HG03571 (cell line): ENCODE measurements around the gene CRIM1.

Experiments
- ATAC-seq: cut with Tn5 transposase; IDR thresholded peaks from one replicate; pipeline ENCODE4 v1.9.1; 2021; ENCODE audit not compliant: unreplicated experiment

CRIM1 gene

DNA sequence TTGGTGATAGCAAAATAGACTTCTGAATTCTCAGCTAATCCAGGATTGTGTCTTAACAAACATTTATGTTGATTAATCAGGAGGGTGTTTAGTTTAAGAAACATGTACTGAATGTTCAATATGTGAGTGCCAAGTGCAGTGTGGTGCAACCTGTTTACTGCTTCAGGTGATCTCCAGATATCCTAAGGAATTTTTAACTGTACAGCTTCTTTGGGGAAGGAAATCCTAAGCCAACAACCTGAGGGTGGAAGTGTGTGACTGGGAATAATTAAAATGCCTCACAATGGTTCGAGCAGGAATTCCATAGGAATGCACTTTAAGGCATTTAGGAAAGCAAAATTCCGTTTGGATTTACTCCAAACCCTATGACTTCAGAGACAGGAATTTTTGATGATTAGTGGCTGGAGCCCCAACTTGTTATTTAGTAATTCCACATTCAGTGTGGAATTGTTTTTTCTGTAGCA, 16.4 kb downstream of the CRIM1 start:
- no peak for ATAC-seq

DNA sequence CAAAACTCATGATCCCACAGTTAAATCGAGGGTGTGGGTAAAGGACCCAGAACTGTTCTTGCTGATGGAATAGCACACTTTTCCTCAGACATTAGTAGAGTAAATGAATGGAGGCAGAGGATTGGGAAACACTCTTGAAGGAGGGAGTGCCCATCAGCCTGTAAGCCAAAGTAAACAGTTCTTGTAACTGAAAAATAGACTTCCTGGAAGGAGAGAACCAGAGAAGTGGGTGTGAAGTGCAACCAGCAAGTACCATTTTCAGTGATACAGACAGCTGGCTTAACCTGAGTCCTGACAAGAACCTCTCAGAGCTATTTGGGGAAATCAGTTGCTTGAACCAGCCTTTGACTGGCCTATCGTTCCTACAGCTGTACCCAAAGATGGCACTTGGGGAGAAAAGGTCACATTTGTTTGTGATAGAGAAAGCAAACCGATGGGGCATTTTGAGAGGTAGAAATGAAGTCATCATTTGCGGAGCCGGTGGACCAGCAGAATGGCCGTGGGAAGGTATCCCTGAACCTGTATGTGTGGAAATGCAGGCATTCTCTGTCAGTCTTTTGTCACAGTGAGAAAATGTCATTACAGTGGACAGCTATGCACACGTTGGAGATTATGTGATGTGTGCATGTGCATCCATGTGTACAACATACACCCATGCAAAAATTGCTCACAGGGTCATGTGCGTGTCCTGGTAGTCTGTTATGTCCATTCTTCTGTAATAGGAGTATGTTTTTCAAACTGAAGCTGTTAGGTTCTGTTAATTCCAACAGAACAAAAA, 17.8 kb downstream of the CRIM1 start:
- ATAC-seq: no peak

DNA sequence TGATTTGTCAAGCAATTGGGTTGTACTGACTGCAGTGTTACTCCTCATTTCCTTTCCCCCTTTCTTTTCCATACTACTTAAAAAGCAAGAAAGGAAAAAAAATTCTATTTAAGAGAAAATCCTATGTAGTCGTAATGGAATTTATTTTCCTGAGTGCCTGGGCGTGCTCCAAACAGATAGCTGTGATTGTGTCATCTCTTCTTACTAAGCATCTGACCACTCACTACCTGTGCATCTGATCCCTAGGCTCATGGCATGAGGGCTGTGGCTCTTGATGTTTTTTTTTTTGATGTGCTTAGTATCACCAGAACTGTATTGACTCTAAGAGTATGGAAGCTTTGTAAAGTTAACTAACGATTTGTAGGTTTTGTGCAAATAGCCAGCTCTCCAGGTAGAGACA, 19.0 kb downstream of the CRIM1 start:
- no peak for ATAC-seq

DNA sequence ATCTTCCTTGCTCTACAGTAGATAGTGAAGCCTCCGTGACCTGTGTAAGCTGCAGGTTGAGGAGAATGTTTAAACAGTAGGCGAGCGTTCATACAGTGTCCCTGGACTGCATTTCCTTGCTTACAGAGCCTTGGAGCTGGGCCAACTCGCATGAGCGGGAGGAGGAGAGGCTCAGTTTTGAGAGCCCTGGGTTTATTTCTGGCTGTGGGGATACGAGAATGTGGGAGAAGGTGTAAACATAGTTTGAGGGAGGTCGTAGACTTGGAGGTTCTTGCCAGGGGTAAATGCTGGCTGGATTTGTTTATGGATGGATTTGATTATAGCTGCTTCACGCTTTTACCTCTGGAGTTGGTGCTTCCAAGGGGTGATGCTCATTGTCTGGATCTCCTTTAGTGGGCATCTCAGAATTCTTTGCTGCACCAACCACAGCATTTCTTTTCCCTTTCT, 20.8 kb downstream of the CRIM1 start:
- ATAC-seq: no peak

DNA sequence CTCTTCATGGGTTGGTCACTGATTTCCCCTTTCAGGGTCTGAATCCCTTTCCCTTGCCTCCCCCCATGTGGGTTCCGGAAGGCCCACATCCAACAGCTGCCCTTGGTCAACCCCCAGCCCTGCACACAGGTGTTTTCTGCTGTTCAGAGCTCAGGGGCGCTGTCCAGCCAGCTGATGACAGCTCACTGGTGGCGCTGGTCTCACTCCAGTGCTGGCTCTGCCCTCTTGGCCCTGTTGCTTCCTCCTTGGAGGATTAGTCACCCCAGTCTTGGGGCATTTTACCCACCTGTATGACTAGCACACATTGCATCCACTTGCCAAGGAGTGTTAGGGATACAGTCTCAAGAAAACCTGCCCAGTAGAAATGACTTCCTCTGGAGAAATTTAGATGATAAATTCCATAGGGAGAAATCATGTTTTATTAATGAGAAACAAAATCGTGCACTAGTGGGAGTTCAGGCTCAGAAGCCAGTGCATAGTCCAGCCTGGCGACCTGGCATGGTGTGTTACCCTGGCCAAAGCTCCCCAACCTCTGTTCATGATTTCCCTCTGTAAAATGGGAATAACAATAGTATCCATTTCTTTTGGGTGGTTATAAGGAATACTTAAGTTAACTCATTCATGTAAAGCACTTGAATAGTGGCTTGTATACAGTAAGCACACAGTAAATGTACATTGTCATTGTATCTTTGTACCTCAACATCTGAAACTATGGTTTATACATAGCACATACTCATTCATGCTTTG, 21.6 kb downstream of the CRIM1 start:
- ATAC-seq: no peak

DNA sequence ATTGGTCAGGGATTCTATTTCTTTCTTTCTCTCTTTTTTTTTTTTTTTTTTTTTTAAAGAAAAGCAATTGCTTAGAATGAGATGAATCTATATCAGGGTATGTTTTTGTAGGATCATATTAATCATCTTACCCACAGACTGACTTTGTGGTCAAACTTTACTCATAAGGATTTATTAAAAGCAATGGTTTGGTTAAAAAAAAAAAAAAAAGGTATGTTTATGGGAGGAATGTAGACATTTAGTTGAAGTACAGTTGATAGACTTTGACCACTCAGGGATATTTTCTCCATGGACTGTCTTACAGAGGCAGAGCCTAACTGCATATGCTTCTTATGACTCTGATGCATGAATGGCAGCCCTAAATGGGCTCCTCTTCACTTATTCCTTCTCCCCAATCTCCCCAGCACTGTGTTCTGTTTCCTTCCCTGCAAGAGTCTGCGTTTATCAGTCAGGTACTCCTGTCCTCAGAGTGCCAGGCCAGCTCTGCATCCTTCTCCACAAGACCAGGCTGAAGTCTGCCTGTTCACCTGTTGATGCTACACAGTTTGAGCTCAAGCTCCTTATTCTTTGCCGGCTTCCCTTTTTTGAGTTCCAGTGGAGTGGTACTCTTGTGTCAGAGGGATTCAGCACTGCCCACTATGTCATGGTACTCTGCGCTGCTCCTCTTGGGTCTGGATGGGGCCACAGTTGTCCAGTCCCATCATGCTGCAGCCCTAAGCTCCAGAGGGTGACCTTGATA, 24.3 kb downstream of the CRIM1 start:
- no peak for ATAC-seq

DNA sequence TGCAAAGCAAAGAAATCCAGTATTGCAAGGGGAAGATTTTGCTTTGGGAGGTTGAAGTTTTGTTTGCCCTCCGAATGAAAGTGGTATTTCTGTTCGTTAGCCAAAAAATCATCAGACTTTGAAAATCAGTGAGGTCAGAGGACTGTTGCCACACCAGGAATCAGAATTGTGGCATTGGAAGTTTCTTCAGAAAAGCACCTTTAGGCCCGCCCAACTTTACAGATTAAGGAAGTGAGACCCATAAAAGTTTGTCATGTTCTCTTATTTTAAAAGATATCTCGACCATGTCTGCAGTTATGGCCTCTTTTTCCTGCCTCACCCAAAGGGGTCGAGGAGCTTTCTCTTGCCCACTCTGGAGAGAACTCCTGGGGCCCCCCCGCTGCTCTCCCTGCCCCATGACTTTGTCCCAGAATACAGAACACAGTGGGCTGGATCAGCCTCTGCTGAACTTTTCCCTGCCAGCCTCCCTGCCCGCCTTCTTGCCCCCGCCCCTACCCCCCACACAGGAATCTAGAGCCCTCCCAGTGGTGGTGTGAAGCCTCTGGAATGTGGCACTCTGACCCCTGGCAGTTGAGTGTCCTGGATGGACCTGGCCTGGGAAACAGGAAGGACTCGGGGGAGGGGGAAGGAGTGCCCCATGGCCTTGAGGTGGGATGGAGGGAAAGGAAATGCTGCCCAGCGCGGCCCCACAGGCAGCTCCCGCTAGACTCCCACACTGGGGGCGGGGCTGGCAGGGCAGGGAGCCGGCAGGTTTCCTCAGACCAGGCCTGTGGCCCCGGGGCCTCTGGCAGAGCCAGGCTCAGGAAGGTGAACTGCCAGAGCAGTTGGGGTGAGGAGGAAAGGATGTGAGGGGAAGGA, 25.3 kb downstream of the CRIM1 start:
- no peak for ATAC-seq

DNA sequence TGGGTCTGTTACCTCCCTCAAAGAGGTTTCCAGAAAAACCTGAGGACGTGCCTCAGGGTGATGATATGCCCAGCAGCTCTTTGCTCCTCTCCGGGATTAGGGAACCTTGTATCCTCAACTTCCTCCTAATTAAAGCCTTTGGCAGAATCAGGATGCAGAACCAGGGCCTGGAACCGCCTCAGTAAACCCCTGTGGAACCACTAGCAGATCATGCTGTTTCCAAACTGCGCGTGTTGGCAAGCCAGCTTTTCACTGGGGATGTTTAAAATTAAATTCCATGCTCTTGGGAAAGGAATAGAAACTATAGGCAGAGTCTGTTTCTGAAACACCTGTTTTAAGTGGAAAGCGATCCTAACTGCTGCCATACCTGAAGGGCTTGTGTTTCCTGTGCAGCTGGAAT, 26.4 kb downstream of the CRIM1 start:
- no peak for ATAC-seq

DNA sequence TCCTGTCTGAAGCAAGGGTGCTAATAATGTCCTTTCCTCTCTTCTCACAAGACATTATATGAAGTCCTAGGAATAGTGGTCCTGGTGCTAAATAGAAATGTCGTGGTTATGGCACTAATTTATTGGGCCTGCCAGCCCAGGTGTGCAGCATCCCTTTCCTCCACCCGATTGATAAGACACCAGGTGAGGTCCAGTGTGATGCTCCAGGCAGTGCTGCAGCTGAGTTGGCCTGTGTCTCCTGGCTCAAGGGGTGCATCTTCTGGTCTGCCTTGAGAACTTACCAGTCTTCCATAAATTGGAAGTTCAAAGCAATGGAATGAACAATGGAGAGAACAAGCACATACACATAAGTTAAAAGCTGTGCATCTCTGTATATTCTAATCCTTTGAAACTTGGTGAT, 26.9 kb downstream of the CRIM1 start:
- ATAC-seq: no peak

DNA sequence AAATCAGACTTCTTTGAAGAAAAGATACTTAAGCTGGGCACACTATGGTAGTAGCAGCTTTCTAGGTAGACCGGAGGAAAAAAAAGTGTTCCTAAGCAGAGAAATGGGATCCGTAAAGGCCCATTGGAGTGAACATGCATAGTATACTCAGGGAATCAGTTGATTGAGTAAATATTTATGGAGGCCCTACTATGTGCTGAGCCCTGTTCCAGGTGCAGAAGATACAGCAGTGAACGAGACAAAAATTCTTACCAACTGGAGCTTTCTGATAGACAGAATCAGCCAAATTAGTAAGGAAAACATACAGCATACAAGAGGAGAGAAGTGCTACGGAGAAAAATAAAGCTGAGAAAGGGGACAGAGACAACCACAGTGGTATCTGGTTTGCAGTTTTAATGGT, 28.1 kb downstream of the CRIM1 start:
- ATAC-seq: no peak

DNA sequence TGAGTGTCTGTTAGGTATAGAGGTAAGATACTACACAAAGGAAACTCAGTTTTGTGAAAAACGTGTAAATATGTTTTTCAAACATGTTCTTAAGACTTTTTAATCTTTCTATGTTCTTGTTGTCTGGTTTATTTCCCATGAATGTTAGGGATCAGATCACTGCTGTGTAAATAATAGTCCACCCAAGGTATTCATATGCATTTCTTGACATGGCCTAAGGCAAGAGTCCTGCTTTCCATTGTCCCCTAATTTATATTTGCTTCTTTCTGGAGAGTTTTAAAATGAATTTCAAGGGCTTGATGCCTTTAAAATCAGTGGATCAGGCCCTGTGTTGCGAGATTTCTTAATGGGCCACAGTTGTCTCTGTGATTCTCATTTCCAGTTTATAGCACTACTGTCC, 28.9 kb downstream of the CRIM1 start:
- ATAC-seq: no peak

DNA sequence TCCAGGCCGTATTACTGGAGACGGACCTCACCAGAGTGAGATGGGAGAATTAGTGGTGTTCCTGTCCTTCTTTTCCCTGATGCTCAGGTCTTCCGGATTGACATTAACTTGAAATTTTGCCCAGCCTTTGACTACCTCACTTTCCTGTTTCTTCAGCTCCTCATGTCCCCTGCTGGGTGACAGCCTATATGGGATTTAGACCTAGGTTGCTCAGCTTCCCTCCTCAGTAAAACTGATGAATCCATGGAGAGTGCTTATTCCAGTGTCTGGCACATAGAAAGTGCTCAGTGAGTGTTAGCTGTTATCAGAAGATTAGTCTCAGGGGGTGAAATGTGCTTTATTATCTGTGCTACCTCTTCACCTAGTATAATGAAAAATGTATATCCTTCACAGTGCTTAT, 30.0 kb downstream of the CRIM1 start:
- no peak for ATAC-seq

DNA sequence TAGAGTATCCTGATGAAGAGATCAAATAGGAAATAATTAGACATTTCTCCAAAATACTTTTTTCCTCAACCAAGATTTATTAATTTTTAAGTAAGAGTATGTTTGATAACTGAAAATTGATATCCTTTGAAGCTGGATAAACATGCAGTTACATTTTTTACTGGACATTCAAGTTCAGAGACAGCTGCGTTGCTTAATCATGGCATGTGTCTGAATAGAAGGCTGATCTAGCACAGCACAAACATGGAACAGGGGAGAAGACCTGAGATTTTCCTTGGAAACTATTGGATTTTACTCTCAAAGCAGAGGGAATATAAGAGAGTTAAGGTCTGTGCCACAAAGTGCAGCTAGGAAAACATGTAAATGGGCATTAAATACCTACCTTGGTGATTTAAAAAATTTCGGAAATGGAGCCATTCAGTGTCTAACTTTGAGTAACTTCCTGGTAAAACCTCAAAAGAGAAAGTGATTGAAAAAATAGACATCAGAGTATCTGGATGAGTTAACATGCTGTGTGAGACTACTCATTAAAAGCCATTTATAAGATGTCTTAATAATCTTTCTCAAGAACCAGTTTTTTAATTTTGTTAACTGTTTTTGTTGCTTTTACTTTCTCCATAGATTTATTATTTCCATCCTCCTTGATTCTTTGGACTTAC, 31.8 kb downstream of the CRIM1 start:
- ATAC-seq: no peak

DNA sequence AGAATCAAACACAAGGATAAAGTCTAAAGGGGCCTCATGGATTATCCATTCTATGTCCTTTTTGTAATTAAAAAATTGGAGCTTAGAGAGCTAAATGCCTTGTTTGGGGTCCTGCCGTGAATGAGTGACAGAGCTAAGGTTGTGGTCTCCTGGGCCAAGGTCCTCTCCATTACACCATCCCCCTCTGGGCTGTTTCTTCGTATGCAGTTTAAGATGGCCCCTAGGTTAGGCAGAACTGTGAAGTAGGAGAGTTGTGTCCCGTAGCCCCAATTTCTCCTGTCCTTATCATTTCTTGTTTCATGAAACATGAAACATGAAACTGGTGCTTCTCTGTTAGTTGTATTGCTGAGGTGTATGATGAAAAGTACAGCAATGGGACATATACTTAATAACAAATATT, 32.9 kb downstream of the CRIM1 start:
- ATAC-seq: no peak

DNA sequence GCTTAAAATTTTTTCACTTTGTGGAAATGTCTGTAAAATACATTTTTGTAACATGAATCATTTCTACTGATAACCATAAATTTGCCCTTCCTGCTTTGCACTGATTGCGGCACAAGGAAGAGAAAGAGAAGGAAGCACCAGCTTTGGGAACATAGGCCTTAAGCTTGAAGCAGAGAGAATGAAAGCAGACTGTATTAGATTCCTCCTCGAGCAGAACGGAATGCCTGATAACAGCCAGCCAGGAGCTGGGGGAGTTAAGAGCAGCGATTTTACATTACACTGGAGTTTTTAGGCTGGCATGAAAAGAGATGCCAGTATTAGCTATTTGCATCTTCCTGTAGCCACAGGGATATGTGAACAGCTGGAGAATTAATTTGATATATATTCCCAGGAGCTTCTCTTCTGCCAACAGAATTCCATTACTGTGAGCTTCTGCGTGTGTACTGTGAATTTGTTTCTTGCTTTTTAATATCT, 33.5 kb downstream of the CRIM1 start:
- ATAC-seq: no peak

DNA sequence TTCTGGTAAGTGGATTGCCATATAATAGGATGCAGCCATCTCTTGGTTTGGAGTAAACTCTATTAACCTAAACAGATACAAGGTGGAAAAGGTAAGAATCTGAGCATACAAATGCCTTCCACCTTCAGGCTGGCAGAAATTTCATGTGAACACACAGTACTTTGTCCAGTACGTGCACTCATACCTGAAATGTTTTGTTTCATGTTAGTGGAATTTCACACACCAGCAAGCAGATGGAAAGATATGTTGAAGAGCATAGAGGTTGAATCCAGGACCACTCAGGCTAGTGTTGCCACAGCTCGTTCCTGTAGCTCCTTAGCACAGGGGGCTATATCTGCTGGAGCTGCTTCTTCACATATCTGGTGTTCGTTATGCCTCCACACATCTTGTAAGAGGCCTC, 34.0 kb downstream of the CRIM1 start:
- no peak for ATAC-seq

DNA sequence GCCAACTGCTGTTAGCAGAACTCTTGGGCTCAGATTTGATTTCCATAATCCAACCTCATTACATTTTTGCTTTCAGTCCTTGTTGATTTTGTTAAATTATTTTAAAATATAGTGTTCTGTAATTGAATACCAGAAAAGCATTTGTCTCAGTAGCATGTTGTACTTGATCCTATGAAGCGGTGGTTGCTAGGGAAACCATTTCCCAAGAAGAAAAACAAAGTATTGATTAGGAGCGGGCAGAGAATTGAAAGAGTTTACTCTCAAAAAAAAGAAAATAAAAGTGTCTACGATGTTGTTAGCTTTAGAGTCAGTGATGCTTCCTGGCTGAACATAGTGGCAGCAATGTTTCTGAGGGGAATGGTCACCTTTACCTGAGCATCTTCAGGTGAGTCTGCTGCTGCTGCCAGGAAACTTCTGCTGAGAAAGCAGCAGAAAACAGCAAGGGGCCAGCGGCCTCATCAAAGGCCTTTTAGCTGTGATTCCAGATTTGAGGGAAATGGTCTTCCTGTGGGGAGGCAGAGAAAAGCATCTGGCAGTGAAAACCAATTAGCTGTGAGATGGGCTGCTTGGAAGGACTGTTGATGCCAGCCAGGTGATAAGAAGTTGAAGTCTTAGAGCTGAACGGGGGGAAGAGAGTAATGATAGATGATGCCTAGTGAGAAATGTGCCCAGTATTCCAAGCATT, 37.1 kb downstream of the CRIM1 start:
- ATAC-seq: no peak

DNA sequence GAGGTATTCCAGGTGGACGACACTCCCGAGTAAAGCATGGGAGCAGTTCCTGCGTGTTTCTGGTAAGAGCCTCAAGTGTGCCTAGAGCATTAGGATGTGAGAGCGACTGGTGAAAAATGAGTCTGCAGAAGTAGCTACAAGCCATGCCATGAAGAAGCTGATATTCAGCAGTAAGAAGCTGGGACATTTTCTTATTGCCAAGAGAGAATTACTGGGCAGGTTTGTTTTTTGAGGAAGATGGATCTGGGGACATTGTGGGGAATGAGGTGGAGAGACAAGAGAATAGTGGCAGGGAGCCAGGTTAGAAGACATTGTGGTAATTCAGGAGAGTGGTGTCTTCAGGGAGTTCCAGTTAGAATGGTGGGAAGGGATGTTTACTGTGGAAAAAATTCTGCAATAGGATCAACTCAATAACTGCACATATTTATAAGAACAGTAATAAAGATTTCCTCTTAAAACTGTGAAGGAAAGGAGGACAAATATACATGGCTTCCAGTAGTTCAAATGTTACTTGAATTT, 38.2 kb downstream of the CRIM1 start:
- ATAC-seq: no peak

DNA sequence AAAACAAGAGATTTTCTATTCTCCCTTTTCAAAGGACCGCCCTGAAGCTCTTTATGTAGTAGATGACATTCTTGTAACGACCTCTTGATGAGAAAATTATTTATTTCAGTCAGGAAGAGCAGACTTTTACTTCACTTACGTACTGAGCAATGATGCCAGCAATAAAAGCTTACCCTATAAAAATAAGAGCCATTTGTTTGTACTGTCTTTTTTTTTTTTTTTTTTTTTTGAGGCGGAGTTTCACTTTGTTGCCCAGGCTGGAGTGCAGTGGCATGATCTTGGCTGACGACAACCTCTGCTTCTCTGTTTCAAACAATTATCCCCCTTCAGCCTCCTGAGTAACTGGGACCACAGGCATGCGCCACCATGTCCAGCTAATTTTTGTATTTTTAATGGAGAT, 39.2 kb downstream of the CRIM1 start:
- no peak for ATAC-seq
